Measurements from ENCODE around the gene BMAL2. TPM values are rescaled to one million over a fixed set of nuclear protein-coding genes. Genes with fewer than 3 reads are reported as not detected.

Gene BMAL2
- total RNA-seq, 1 experiment from 2014 or later, result 21.5 TPM

GRCh38 chr12:27342536-27342935 lies 9.9 kb downstream of the BMAL2 start:
- ChIA-PET RAD21 (ENCODE audit: low non-redundant PET in 1 of 2, low total read pairs in 2 of 2, uncharacterized antibody in 2 of 2, unreplicated experiment in 2 of 2) (no interaction called here), CTCF (no interaction called here), POLR2A (no interaction called here)
- BruUV-seq (replicated peaks), result no TSS peak
- ATAC-seq (no peak), DNase-seq (ENCODE audit: low read depth, low spot score) (no peak)
- intact Hi-C loops (cut with micrococcal nuclease), result no loop called here
- Histone ChIP-seq H3K36me3 (ENCODE audit: control insufficient read depth in 1 of 2, insufficient read depth in 2 of 2, low read length in 2 of 2) (no peaks in the 10 kb centered on the region), H3K27ac (ENCODE audit: low read depth, low read length) (no peak overlapping the region), H3K9me3 (ENCODE audit: control insufficient read depth in 1 of 2, insufficient read depth in 1 of 2, low read depth in 1 of 2, low read length in 2 of 2) (no peaks in the 10 kb centered on the region), H3K9me2 (ENCODE audit: insufficient read depth) (no peaks in the 10 kb centered on the region), H3K4me3 (replicated peaks in 1 of 2; ENCODE audit: low read depth in 1 of 2, low read length in 2 of 2) (no peak overlapping the region), H3K9ac (ENCODE audit: low read length) (no peak overlapping the region), H3K4me2 (ENCODE audit: low read length) (no peak overlapping the region), H3K4me1 (ENCODE audit: control insufficient read depth in 1 of 2, insufficient read depth in 2 of 2, low read length in 2 of 2) (peaks cover 5 to 20% of the 10 kb centered on the region in 2 experiments; a peak in 1 of 4 replicates), H3K27me3 (ENCODE audit: insufficient read depth, low read length) (no peaks in the 10 kb centered on the region), H3K79me2 (ENCODE audit: insufficient read depth, low read length) (peaks cover 38% of the 10 kb centered on the region), H2AFZ (ENCODE audit: low read depth, low read length, poor library complexity, severe bottlenecking) (no peak overlapping the region), H4K20me1 (ENCODE audit: insufficient read depth) (no peaks in the 10 kb centered on the region)
- TF ChIP-seq EGR1 (IDR thresholded peaks at IDR 0.05; ENCODE audit: low read depth) (no peak), ZFX (IDR thresholded peaks at IDR 0.05) (no peak), CBX3 (IDR thresholded peaks at IDR 0.05; ENCODE audit: low read depth) (no peak), ZNF274 (IDR thresholded peaks at IDR 0.05; ENCODE audit: low read depth, low read length) (no peak), JUND (IDR thresholded peaks at IDR 0.05) (no peak), CEBPB (IDR thresholded peaks at IDR 0.05; ENCODE audit: low read depth) (no peak), EZH2 (IDR thresholded peaks at IDR 0.05) (no peak), POLR2AphosphoS5 (IDR thresholded peaks at IDR 0.05; ENCODE audit: low read depth, low read length) (no peak), SRF (IDR thresholded peaks at IDR 0.05; ENCODE audit: low read depth) (no peak), TCF7L2 (IDR thresholded peaks at IDR 0.05; ENCODE audit: borderline replicate concordance, extremely low read depth, insufficient read depth, insufficient read length) (no peak), RAD21 (IDR thresholded peaks at IDR 0.05; ENCODE audit: low read depth) (no peak), POLR2A (IDR thresholded peaks at IDR 0.05; ENCODE audit: borderline replicate concordance, extremely low read depth, insufficient read depth, insufficient read length) (no peak)
- TF ChIP-seq, protein P1, sequence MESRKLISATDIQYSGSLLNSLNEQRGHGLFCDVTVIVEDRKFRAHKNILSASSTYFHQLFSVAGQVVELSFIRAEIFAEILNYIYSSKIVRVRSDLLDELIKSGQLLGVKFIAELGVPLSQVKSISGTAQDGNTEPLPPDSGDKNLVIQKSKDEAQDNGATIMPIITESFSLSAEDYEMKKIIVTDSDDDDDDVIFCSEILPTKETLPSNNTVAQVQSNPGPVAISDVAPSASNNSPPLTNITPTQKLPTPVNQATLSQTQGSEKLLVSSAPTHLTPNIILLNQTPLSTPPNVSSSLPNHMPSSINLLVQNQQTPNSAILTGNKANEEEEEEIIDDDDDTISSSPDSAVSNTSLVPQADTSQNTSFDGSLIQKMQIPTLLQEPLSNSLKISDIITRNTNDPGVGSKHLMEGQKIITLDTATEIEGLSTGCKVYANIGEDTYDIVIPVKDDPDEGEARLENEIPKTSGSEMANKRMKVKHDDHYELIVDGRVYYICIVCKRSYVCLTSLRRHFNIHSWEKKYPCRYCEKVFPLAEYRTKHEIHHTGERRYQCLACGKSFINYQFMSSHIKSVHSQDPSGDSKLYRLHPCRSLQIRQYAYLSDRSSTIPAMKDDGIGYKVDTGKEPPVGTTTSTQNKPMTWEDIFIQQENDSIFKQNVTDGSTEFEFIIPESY (IDR thresholded peaks at IDR 0.05; ENCODE audit: extremely low read depth, insufficient replicate concordance, low read length), result no peak
- TF ChIP-seq, protein P2, sequence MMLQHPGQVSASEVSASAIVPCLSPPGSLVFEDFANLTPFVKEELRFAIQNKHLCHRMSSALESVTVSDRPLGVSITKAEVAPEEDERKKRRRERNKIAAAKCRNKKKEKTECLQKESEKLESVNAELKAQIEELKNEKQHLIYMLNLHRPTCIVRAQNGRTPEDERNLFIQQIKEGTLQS (IDR thresholded peaks at IDR 0.05), result no peak

Measured in HCT116 (cell line).